Measurements from ENCODE around the gene C19orf44.
"Not testable (repeated sequence)": the region's sequence is repeated elsewhere in the genome, so short reads cannot be mapped to it uniquely, and the experiment has no call there.

Gene C19orf44

GRCh38 chr19:16470541-16470910 lies 25.7 kb upstream of the C19orf44 start:
- no peak for DNase-seq

GRCh38 chr19:16470911-16471811 lies 25.0 kb upstream of the C19orf44 start:
- no peak for DNase-seq

- DNase-seq: not testable (repeated sequence)
Observed at GRCh38 chr19:16472559-16472899, 23.7 kb upstream of the C19orf44 start.

GRCh38 chr19:16472992-16473391 lies 23.2 kb upstream of the C19orf44 start:
- no peak for DNase-seq

- DNase-seq: no peak
Observed at GRCh38 chr19:16473875-16474392, 22.3 kb upstream of the C19orf44 start.

- no peak for DNase-seq
Observed at GRCh38 chr19:16476401-16476800, 19.8 kb upstream of the C19orf44 start.

GRCh38 chr19:16477311-16477710 lies 18.9 kb upstream of the C19orf44 start:
- DNase-seq: no peak

- DNase-seq: no peak
Observed at GRCh38 chr19:16482745-16483144, 13.4 kb upstream of the C19orf44 start.

- DNase-seq: not testable (repeated sequence)
Observed at GRCh38 chr19:16486476-16486875, 9.7 kb upstream of the C19orf44 start.

- DNase-seq: no peak
Observed at GRCh38 chr19:16496613-16496983, 404 bp downstream of the C19orf44 start.

GRCh38 chr19:16497042-16497441 lies 848 bp downstream of the C19orf44 start:
- no peak for DNase-seq

GRCh38 chr19:16497837-16498236 lies 1.6 kb downstream of the C19orf44 start:
- DNase-seq: no peak

GRCh38 chr19:16504271-16504670 lies 8.1 kb downstream of the C19orf44 start:
- no peak for DNase-seq

- DNase-seq: not testable (repeated sequence)
Observed at GRCh38 chr19:16506161-16506560, 10.0 kb downstream of the C19orf44 start.

GRCh38 chr19:16506961-16507360 lies 10.8 kb downstream of the C19orf44 start:
- DNase-seq: no peak

- no peak for DNase-seq
Observed at GRCh38 chr19:16508546-16508945, 12.4 kb downstream of the C19orf44 start.

- no peak for DNase-seq
Observed at GRCh38 chr19:16509141-16510061, 13.2 kb downstream of the C19orf44 start.

- not testable (repeated sequence) for DNase-seq
Observed at GRCh38 chr19:16512611-16513010, 16.4 kb downstream of the C19orf44 start.

GRCh38 chr19:16514383-16515019 lies 18.3 kb downstream of the C19orf44 start:
- DNase-seq: no peak

GRCh38 chr19:16516381-16516780 lies 20.2 kb downstream of the C19orf44 start:
- DNase-seq: no peak

GRCh38 chr19:16516923-16517610 lies 20.9 kb downstream of the C19orf44 start:
- DNase-seq: no peak

- DNase-seq: no peak
Observed at GRCh38 chr19:16518061-16518460, 21.9 kb downstream of the C19orf44 start.
